BE2C (cell line): ENCODE measurements around the gene LCN12.

Source experiments
- DNase-seq: peaks from one replicate; pipeline ENCODE4 v3.0.0-alpha.2; 2020
- H3K27me3 ChIP-seq: fragments of 250-450 bp; sonication (Bioruptor Pico); 2 replicates; pipeline ENCODE4 v1.5.1; 2020; ENCODE audit warnings: mild to moderate bottlenecking
- H3K36me3 ChIP-seq: fragments of 250-450 bp; sonication (Bioruptor Pico); 2 replicates; pipeline ENCODE4 v1.5.1; 2020; ENCODE audit warnings: mild to moderate bottlenecking
- H3K4me1 ChIP-seq: fragments of 250-450 bp; sonication (Bioruptor Pico); 2 replicates; pipeline ENCODE4 v1.5.1; 2020
- H3K4me3 ChIP-seq: 2 replicates; pipeline ENCODE4 v1.5.1; 2011; ENCODE audit warnings: low read depth, low read length
- H3K9me3 ChIP-seq: fragments of 250-450 bp; sonication (Bioruptor Pico); 2 replicates; pipeline ENCODE4 v1.5.1; 2020
- CTCF ChIP-seq: IDR thresholded peaks from 2 replicates; pipeline ENCODE4 v1.5.1; 2012; ENCODE audit warnings: mild to moderate bottlenecking, low read depth, low read length

Gene LCN12

DNA sequence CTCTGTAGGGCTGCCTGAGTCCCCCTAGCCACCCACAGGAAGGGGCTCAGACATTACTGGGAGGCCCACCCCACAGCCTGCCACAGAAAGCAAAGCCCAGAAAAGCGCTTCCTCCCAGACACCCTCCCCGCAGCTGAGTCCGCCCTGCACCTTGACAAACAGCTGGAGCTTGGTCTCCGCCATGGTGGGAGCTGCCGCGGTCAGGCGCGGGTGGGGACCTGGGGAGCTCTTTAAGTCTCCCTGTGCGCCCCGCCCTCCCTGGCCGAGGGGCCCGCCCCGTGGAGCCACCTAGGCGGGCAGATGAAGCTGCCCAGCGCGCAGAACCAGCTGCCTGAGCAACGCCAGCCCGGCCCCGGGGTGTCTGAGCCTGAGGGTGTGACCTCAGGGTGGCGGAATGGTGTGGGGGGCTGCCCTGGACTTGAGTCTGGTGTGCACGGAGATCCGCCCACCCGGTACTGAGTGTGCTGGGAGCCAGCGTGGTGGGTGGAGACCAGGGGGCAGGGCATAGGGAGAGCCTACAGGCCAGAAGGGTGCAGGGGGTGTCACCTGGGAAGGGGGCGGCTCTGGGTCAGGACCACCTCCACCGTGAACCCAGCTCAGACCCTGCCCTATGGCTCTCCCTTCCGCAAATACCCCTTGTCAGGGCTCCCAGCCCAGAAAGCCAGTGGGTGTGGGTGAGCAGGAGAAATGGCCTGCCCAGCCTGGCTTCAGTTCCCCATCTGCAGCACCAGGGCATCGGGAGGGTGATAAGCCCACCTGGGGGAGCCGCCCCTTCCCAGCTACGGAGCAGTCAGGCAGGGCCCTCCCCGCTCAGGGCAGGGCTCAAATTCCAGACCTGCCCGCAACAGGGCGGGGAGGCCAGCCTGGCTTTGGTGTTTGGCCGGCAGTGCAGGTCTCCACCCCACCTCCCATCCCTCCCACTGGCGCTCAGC, 44.6 kb downstream of the LCN12 start, which contains the start of gene CLIC3:
TSS of gene CLIC3 (minus strand) at position 208 of the 932 bp plus-strand sequence. CDS start at position 183, 25 bp downstream.
- Histone ChIP-seq H3K9me3 (no peaks in the 10 kb centered on the region), H3K4me1 (peaks cover 19% of the 10 kb centered on the region), H3K36me3 (peaks cover 12% of the 10 kb centered on the region), H3K27me3 (no peaks in the 10 kb centered on the region), H3K4me3 (no peak within 1 kb of the TSS)
- peak; percentile 42 for DNase-seq
- no peak for TF ChIP-seq CTCF

- H3K4me3 ChIP-seq, result no peak overlapping the region
- no peak for TF ChIP-seq CTCF
These were observed 45.3 kb downstream of the LCN12 start for GRCh38 chr9:136997371-136997770.

DNA sequence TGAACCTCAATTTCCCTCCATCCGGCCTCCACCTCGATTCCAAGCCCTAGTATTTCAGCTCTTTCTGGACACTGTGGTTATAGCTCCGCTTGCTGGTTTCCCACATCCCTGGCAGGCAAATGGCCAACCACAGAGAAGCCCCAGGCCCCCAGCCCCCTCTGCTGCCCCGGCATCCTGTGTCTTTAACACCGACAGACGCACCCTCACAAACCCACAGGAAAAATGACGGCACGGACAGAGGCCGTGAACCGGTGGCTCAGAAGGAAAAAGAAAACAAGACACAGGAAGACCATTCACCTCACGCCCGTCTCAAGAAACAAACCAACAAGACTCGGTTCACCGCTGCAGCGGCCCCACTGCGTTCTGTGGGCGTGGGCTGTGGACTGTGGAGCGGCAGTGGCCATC, 45.8 kb downstream of the LCN12 start:
- Histone ChIP-seq H3K27me3 (no peaks in the 10 kb centered on the region), H3K4me3 (no peak overlapping the region), H3K9me3 (no peaks in the 10 kb centered on the region), H3K4me1 (peaks cover 19% of the 10 kb centered on the region), H3K36me3 (peaks cover 12% of the 10 kb centered on the region)
- no peak for DNase-seq
- no peak for TF ChIP-seq CTCF

More at GRCh38 chr9:136997371-136997770, 45.3 kb downstream of the LCN12 start:
- Histone ChIP-seq H3K9me3 (no peaks in the 10 kb centered on the region), H3K36me3 (peaks cover 12% of the 10 kb centered on the region), H3K27me3 (no peaks in the 10 kb centered on the region), H3K4me1 (peaks cover 19% of the 10 kb centered on the region)
- no peak for DNase-seq

DNA sequence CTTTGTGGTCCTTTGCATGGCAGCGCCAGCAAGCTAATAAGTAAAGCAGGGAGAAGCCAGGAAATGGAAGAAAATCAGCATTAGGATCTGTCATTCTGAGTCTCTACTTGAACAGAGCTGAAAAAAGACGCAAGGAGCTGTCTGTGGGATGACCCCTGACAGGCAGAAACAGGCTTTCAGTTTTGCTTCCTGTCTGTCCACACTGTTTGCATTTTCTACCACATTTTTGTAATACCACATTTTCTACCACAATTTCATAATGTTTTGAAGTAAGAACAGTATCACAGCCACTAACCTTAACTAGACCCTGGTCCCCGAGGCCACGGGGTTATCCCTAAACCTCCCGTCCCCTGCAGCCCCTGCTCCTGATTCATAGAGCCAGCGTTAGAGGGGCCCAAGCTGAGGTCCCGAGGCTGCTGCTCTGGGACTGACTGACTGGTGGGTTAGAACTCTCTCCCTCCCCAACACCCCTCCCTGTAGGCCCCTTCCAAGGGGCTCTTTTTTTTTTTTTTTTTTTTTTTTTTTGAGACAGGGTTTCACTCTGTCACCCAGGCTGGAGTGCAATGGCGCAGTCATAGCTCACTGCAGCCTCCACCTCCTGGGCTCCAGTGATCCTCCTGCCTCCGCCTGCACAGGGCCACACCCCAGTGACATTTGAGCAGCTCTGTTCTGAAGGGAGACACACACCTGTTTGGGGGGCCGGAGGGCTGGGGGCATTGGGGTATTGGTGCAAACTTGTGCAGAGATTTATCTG, 48.3 kb downstream of the LCN12 start:
- no peak for DNase-seq
- Histone ChIP-seq H3K27me3 (no peaks in the 10 kb centered on the region), H3K36me3 (no peaks in the 10 kb centered on the region), H3K9me3 (no peaks in the 10 kb centered on the region), H3K4me1 (peaks cover 17% of the 10 kb centered on the region), H3K4me3 (no peak overlapping the region)
- no peak for TF ChIP-seq CTCF

- no peak for DNase-seq
- no peaks in the 10 kb centered on the region; the same call in 1 of the 2 replicates for H3K4me1 ChIP-seq
- no peaks in the 10 kb centered on the region for H3K9me3 ChIP-seq
- H3K27me3 ChIP-seq, result no peaks in the 10 kb centered on the region
- H3K4me3 ChIP-seq, result no peak overlapping the region
- TF ChIP-seq CTCF, result no peak
- no peaks in the 10 kb centered on the region for H3K36me3 ChIP-seq
These were observed 50.0 kb downstream of the LCN12 start for GRCh38 chr9:137001857-137002645.
